Lower leg skin (tissue), 4 donors: ENCODE results near the gene PRPS1. TPM values are rescaled to one million over a fixed set of nuclear protein-coding genes. Genes with fewer than 3 reads are reported as not detected.

Source experiments
- DNase-seq, 2 donors: peaks; one replicate each; pipeline ENCODE4 v3.0.0-alpha.2; 2019; ENCODE audit warnings: low spot score in 2 of 2
- H3K4me3 ChIP-seq: fragments of 200-600 bp; sonication (generic); 2 replicates; pipeline ENCODE4 v1.5.1; 2017; ENCODE audit warnings: mild to moderate bottlenecking, low read depth; ENCODE audit not compliant: poor library complexity, severe bottlenecking
- POLR2A ChIP-seq, 2 donors: fragments of 450-650 bp; IDR thresholded peaks; one replicate each; pipeline ENCODE4 v1.6.1; 2016 to 2017; ENCODE audit warnings: antibody characterized with exemption in 2 of 2, mild to moderate bottlenecking in 1 of 2, moderate library complexity in 1 of 2
- WGBS, 2 donors: methylation state at CpG; one replicate each; pipeline ENCODE4 v1.1.5; 2018; 5-methylcytosine and 5-hydroxymethylcytosine counted together
- intact Hi-C: fragments of 100-400 bp; cut with DNase I; formaldehyde crosslinking; loops from one replicate; pipeline ENCODE4 v1.15.0; 2023; ENCODE audit warnings: low total_unique reads
- total RNA-seq, 4 donors: library from RNA; depleted of rRNA; stranded (reverse); fragments of >200 nt; gene quantifications; one replicate each; pipeline ENCODE4 v1.1.0, GENCODE V29; 2016
- TF ChIP-seq, protein P1 (sequence below), 3 donors: fragments of 450-650 bp; IDR thresholded peaks; one replicate each; pipeline ENCODE4 v1.5.1; 2016; ENCODE audit warnings: antibody characterized with exemption in 3 of 3, mild to moderate bottlenecking in 3 of 3, moderate library complexity in 2 of 3

The PRPS1 gene
- total RNA-seq, 4 donors from 2014 or later, result 7.1 to 10.8 (median 8.0) TPM

DNA sequence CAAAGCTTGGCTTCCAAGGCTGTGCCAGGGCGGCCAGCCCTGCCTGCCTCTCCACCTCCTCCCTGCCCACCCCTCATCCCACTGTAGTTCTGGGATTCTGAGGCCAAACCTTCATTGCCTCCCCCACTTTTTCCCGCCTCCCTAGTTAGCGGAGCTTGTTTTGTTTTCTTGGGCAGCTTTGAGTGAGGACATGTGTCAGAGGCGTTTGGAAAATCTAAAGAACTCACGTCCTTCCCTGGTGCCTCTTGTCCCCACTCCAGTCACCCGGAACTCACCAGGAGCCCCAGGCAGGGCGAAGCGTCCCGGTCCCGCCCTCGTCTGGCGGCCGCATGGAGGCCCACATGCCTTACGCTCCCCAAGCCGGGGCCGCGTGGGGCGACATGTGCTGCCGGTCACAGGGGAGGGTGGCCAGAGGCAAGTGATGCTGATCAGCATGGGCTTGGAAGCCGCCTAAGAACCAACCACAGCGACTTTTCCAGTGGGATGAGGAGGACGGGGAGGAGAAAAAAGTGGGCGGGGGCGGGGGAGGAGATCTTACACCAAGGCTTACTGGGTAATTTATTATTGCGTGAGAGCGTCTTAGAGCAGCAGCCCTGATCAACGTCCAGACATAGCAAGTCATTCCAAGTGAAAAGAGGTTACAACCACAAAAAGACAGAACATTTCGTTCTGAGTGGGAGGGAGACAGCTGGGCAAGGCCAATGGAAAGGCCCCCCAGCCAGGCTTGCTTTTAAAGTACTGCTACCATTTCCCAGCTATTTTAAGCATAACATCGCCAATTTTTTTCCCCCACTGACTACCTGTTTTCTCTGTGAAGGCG is 48.5 kb downstream of the PRPS1 start:
- peak; percentile 83 to 96 for DNase-seq
- peak overlapping the region; percentile 65 for H3K4me3 ChIP-seq
- 0 to 42% methylated on average over 30 of the region's 30 CpGs for WGBS, 2 donors
- TF ChIP-seq, protein P1, sequence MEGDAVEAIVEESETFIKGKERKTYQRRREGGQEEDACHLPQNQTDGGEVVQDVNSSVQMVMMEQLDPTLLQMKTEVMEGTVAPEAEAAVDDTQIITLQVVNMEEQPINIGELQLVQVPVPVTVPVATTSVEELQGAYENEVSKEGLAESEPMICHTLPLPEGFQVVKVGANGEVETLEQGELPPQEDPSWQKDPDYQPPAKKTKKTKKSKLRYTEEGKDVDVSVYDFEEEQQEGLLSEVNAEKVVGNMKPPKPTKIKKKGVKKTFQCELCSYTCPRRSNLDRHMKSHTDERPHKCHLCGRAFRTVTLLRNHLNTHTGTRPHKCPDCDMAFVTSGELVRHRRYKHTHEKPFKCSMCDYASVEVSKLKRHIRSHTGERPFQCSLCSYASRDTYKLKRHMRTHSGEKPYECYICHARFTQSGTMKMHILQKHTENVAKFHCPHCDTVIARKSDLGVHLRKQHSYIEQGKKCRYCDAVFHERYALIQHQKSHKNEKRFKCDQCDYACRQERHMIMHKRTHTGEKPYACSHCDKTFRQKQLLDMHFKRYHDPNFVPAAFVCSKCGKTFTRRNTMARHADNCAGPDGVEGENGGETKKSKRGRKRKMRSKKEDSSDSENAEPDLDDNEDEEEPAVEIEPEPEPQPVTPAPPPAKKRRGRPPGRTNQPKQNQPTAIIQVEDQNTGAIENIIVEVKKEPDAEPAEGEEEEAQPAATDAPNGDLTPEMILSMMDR (IDR thresholded peaks at IDR 0.05), result no peak
- TF ChIP-seq POLR2A (IDR thresholded peaks at IDR 0.05), result no peak
- intact Hi-C loops, result no loop called here

DNA sequence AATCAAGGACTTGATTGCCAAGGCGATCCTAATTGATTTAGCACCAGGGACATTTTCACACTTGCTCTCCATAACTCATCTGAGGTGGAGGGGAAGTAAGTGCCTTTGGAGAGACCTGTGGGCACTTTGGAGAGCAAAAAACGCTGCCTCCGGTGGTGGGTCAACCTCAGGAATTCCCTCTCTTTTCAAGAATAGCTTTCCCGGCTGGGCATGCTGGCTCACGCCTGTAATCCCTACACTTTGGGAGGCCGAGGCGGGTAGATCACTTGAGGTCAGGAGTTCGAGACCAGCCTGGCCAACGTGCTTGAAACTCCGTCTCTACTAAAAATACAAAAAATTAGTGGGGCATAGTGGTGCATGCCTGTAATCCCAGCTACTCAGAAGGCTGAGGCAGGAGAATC is 49.2 kb downstream of the PRPS1 start:
- no peak overlapping the region for H3K4me3 ChIP-seq
- DNase-seq, result peak in 1 of 2 donors; percentile 72
- TF ChIP-seq, protein P1 (IDR thresholded peaks at IDR 0.05), result no peak
- TF ChIP-seq POLR2A (IDR thresholded peaks at IDR 0.05), result no peak
- 5 to 35% methylated on average over 4 to 10 of the region's 10 CpGs for WGBS, 2 donors
- intact Hi-C loops, result no loop called here

DNA sequence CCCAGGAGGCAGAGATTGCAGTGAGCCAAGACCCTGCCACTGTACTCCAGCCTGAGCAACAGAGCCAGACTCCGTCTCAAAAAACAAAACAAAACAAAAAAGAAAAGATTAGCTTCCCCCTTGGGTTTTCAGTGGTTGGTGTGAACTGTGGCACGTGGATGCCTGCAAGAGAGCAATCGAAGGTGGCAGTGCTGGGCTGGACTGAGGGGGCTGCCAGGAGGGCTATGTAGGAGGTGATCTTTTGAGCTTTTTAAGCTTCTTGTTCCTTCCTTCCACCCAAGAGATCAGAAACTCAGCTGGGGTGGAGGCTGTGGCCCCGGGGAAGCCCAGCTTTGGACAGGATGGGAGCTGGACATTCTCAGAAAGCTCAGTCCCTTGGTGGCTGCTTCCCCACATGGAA is 49.6 kb downstream of the PRPS1 start:
- TF ChIP-seq POLR2A (IDR thresholded peaks at IDR 0.05), result no peak
- TF ChIP-seq, protein P1 (IDR thresholded peaks at IDR 0.05), result no peak
- intact Hi-C loops, result no loop called here
- no peak overlapping the region for H3K4me3 ChIP-seq
- WGBS, 2 donors, result 61 to 63% methylated on average over 4 of the region's 4 CpGs
- peak in 1 of 2 donors; percentile 77 for DNase-seq

- peak; percentile 89 to 96 for DNase-seq
- TF ChIP-seq POLR2A (IDR thresholded peaks at IDR 0.05), result no peak
- TF ChIP-seq, protein P1 (IDR thresholded peaks at IDR 0.05), result no peak
- no peak overlapping the region for H3K4me3 ChIP-seq
- WGBS, 2 donors, result 61 to 73% methylated on average over 6 to 8 of the region's 8 CpGs
- intact Hi-C loops, result no loop called here
Observed at GRCh38 chrX:107678957-107679740, 50.8 kb downstream of the PRPS1 start.

DNA sequence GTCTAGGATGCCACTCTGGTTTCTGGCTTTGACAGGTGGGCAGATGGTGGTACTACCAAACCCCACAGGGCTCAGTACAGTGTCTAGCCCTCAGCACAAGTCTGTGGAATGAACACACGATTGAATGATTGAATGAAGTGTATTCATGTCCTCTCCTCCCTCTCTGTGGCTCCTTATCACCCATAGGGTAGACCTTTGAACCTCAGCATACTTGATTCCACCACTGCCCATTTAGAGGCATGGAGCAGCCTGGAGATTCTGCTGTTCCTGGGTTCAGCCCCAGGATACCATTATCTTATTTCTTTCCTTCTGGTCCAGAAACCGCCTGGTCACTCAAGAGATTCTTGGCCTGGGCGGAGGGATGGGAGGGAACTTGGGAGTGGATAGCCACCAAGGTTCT is 53.9 kb downstream of the PRPS1 start:
- 84 to 100% methylated on average over 2 to 3 of the region's 3 CpGs for WGBS, 2 donors
- intact Hi-C loops, result no loop called here

More for the DNA sequence above, 53.9 kb downstream of the PRPS1 start:
- TF ChIP-seq, protein P1 (IDR thresholded peaks at IDR 0.05), result no peak
- no peak for TF ChIP-seq POLR2A (IDR thresholded peaks at IDR 0.05)
- no peak for DNase-seq
- H3K4me3 ChIP-seq, result no peak overlapping the region
